ENCODE measurements around the gene PUM1.

GRCh38 chr1:31095298-31095981, 29.9 kb upstream of the PUM1 start:
- TF ChIP-seq POLR2A (IDR thresholded peaks at IDR 0.05) (no peak), POLR2AphosphoS5 (IDR thresholded peaks at IDR 0.05) (no peak), EP300 (IDR thresholded peaks at IDR 0.05) (no peak)
- TF ChIP-seq, protein P1, sequence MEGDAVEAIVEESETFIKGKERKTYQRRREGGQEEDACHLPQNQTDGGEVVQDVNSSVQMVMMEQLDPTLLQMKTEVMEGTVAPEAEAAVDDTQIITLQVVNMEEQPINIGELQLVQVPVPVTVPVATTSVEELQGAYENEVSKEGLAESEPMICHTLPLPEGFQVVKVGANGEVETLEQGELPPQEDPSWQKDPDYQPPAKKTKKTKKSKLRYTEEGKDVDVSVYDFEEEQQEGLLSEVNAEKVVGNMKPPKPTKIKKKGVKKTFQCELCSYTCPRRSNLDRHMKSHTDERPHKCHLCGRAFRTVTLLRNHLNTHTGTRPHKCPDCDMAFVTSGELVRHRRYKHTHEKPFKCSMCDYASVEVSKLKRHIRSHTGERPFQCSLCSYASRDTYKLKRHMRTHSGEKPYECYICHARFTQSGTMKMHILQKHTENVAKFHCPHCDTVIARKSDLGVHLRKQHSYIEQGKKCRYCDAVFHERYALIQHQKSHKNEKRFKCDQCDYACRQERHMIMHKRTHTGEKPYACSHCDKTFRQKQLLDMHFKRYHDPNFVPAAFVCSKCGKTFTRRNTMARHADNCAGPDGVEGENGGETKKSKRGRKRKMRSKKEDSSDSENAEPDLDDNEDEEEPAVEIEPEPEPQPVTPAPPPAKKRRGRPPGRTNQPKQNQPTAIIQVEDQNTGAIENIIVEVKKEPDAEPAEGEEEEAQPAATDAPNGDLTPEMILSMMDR (IDR thresholded peaks at IDR 0.05), result no peak
